ENCODE measurements around the gene SYS1. TPM values are rescaled to one million over a fixed set of nuclear protein-coding genes. Genes with fewer than 3 reads are reported as not detected.

The SYS1 gene
- total and polyA plus RNA-seq, 2 donors (not counting 1 experiment from before 2014, with no cell fraction given), result 25.3 to 57.7 TPM

GRCh38 chr20:45313943-45314342, 49.0 kb upstream of the SYS1 start:
- WGBS (ENCODE audit: insufficient coverage), result 87% methylated on average over 8 of the region's 11 CpGs
- no peaks in the 10 kb centered on the region for H3K9me3 Mint-ChIP-seq (ENCODE audit: insufficient read depth)
- H3K79me2 ChIP-seq (ENCODE audit: control insufficient read depth, insufficient read depth, low read length), result no peaks in the 10 kb centered on the region
- DNase-seq (no peak), ATAC-seq (ENCODE audit: low read depth) (no peak)
- no peaks in the 10 kb centered on the region for H4K20me1 ChIP-seq (ENCODE audit: control insufficient read depth, insufficient read depth, low read length, poor library complexity, severe bottlenecking)
- H3K4me3 ChIP-seq (ENCODE audit: control extremely low read depth in 1 of 5, extremely low read depth in 1 of 5, insufficient read depth in 1 of 5, low read depth in 2 of 5, low read length in 4 of 5), result no peak overlapping the region
- peaks cover 61% of the 10 kb centered on the region for H3K27me3 Mint-ChIP-seq
- H3K4me3 Mint-ChIP-seq, result no peak overlapping the region
- peaks cover 25% of the 10 kb centered on the region in 2 donors for H3K4me1 ChIP-seq (ENCODE audit: control insufficient read depth in 2 of 2, insufficient read depth in 2 of 2, low read length in 2 of 2)
- TF ChIP-seq EZH2 (IDR thresholded peaks at IDR 0.05; ENCODE audit: borderline replicate concordance, insufficient read depth, low read depth, low read length, poor library complexity, severe bottlenecking), result no peak
- no peak for TF ChIP-seq CTCF (IDR thresholded peaks at IDR 0.05)
- intact Hi-C loops (cut with micrococcal nuclease), result no loop called here
- H3K9me3 ChIP-seq (ENCODE audit: control extremely low read depth in 1 of 3, control insufficient read depth in 2 of 3, insufficient read depth in 1 of 3, low read length in 2 of 3), result peaks cover 0 to 12% (median 0%) of the 10 kb centered on the region in 3 donors
- H3K9ac ChIP-seq (ENCODE audit: low read length), result no peak overlapping the region
- ChIA-PET POLR2A (interaction anchor here (0.6 kb wide), 1 partner anchor 404 kb away, joined by 4 read pairs; the partner anchor contains the start of gene PABPC1L), CTCF (interaction anchor here (0.5 to 2.1 kb wide), 5 partner anchors 9 to 457 kb away, joined by 3 to 10 read pairs (median 7); no protein-coding TSS in a partner anchor)
- no peak overlapping the region for H3K4me2 ChIP-seq (replicated peaks; ENCODE audit: low read depth, low read length, poor library complexity, severe bottlenecking)
- no peaks in the 10 kb centered on the region for H3K36me3 ChIP-seq (replicated peaks in 1 of 2; ENCODE audit: control extremely low read depth in 1 of 2, control insufficient read depth in 1 of 2, extremely low read depth in 1 of 2, insufficient read depth in 2 of 2, low read length in 1 of 2)
- H3K27ac Mint-ChIP-seq, result no peak overlapping the region
- peaks cover 0 to 57% (median 18%) of the 10 kb centered on the region in 4 experiments for H3K27me3 ChIP-seq (replicated peaks in 1 of 4; ENCODE audit: control extremely low read depth in 1 of 4, control insufficient read depth in 3 of 4, insufficient read depth in 4 of 4, low read length in 3 of 4)
- H2AFZ ChIP-seq (ENCODE audit: insufficient read depth, low read depth, low read length, poor library complexity, severe bottlenecking), result no peak overlapping the region
- H3K4me1 Mint-ChIP-seq, result peaks cover 17% of the 10 kb centered on the region
- no peak overlapping the region for H3K27ac ChIP-seq (ENCODE audit: low read length in 2 of 2)

- Mint-ChIP-seq H3K9me3 (ENCODE audit: insufficient read depth) (no peaks in the 10 kb centered on the region), H3K4me3 (no peak overlapping the region)
Measured at GRCh38 chr20:45315672-45316071, 47.3 kb upstream of the SYS1 start.

More at GRCh38 chr20:45315672-45316071, 47.3 kb upstream of the SYS1 start:
- Mint-ChIP-seq H3K4me1 (peaks cover 24% of the 10 kb centered on the region), H3K27ac (no peak overlapping the region), H3K27me3 (peaks cover 46% of the 10 kb centered on the region)
- no peak for ATAC-seq (ENCODE audit: low read depth)
- no peaks in the 10 kb centered on the region for H3K36me3 ChIP-seq (replicated peaks in 1 of 2; ENCODE audit: control extremely low read depth in 1 of 2, control insufficient read depth in 1 of 2, extremely low read depth in 1 of 2, insufficient read depth in 2 of 2, low read length in 1 of 2)
- no peaks in the 10 kb centered on the region for H4K20me1 ChIP-seq (ENCODE audit: control insufficient read depth, insufficient read depth, low read length, poor library complexity, severe bottlenecking)
- DNase-seq, result no peak
- 90% methylated on average over 2 of the region's 4 CpGs for WGBS (ENCODE audit: insufficient coverage)
- no peak overlapping the region for H2AFZ ChIP-seq (ENCODE audit: insufficient read depth, low read depth, low read length, poor library complexity, severe bottlenecking)
- POLR2A ChIA-PET, result no interaction called here
- H3K9me3 ChIP-seq (ENCODE audit: control extremely low read depth in 1 of 3, control insufficient read depth in 2 of 3, insufficient read depth in 1 of 3, low read length in 2 of 3), result peaks cover 0 to 12% (median 0%) of the 10 kb centered on the region in 3 donors
- H3K79me2 ChIP-seq (ENCODE audit: control insufficient read depth, insufficient read depth, low read length), result no peaks in the 10 kb centered on the region
- intact Hi-C loops (cut with micrococcal nuclease), result no loop called here
- H3K9ac ChIP-seq (ENCODE audit: low read length), result no peak overlapping the region
- peaks cover 0 to 57% (median 18%) of the 10 kb centered on the region in 4 experiments for H3K27me3 ChIP-seq (replicated peaks in 1 of 4; ENCODE audit: control extremely low read depth in 1 of 4, control insufficient read depth in 3 of 4, insufficient read depth in 4 of 4, low read length in 3 of 4)
- H3K4me2 ChIP-seq (replicated peaks; ENCODE audit: low read depth, low read length, poor library complexity, severe bottlenecking), result peak overlapping the region; percentile 42
- no peak overlapping the region for H3K4me3 ChIP-seq (ENCODE audit: control extremely low read depth in 1 of 5, extremely low read depth in 1 of 5, insufficient read depth in 1 of 5, low read depth in 2 of 5, low read length in 4 of 5)
- TF ChIP-seq EZH2 (IDR thresholded peaks at IDR 0.05; ENCODE audit: borderline replicate concordance, insufficient read depth, low read depth, low read length, poor library complexity, severe bottlenecking), result no peak
- no peak for TF ChIP-seq CTCF (IDR thresholded peaks at IDR 0.05)
- no peak overlapping the region for H3K27ac ChIP-seq (ENCODE audit: low read length in 2 of 2)
- CTCF ChIA-PET, result interaction anchor here (1.0 to 2.1 kb wide), 5 partner anchors 17 to 459 kb away, joined by 3 to 13 read pairs (median 3); no protein-coding TSS in a partner anchor
- H3K4me1 ChIP-seq (ENCODE audit: control insufficient read depth in 2 of 2, insufficient read depth in 2 of 2, low read length in 2 of 2), result peaks cover 40 to 42% of the 10 kb centered on the region in 2 donors

All from B cell (primary cell).